C4-2B (cell line): ENCODE measurements around the gene UGGT1.

Source experiments
- CTCF ChIP-seq: fragments of 450-650 bp; conservative IDR thresholded peaks from 2 replicates; pipeline ENCODE4 v1.5.1; 2017; ENCODE audit warnings: mild to moderate bottlenecking
- ZFX ChIP-seq: fragments of 450-650 bp; IDR thresholded peaks from 2 replicates; pipeline ENCODE4 v1.6.1; 2017

GRCh38 chr2:128235581-128235980 is 144.6 kb downstream of the UGGT1 start:
- no peak for TF ChIP-seq CTCF
- no peak for TF ChIP-seq ZFX
